ENCODE data around the gene MCC.

The MCC gene

DNA sequence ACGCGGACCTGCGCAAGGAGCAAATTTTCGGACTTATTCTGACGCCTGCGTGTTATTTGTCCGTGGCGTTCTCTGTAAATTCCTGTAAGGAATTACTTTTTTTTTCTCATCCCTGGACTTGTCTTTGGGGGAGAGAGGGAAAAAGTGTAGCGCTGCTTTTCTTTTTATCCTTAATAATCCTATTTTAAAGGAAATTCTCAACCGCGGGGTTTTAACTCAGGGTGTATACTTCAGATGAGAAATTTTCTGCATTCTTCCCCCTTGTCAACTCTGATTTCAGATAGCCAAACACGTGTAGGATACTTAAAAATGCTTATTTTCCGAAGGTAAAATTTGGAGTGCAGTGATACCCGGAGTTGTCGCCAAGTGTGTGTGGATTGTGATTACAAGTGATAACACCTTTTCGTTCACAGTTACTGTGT is 510.8 kb downstream of the MCC start:
- peak overlapping the region; percentile 94 to 99 (median 96) for H3K4me3 Mint-ChIP-seq
- peak overlapping the region; percentile 92 to 98 (median 94) for H3K27ac Mint-ChIP-seq
- H3K27me3 Mint-ChIP-seq (ENCODE audit: low read depth) = no peaks in the 10 kb centered on the region
- H3K9me3 Mint-ChIP-seq = no peaks in the 10 kb centered on the region
- H3K36me3 Mint-ChIP-seq (ENCODE audit: low read depth) = peaks cover 19% of the 10 kb centered on the region
- peaks cover 55% of the 10 kb centered on the region for H3K4me1 Mint-ChIP-seq
- TF ChIP-seq CTCF (IDR thresholded peaks at IDR 0.05; ENCODE audit: unreplicated experiment in 3 of 3) = no peak

DNA sequence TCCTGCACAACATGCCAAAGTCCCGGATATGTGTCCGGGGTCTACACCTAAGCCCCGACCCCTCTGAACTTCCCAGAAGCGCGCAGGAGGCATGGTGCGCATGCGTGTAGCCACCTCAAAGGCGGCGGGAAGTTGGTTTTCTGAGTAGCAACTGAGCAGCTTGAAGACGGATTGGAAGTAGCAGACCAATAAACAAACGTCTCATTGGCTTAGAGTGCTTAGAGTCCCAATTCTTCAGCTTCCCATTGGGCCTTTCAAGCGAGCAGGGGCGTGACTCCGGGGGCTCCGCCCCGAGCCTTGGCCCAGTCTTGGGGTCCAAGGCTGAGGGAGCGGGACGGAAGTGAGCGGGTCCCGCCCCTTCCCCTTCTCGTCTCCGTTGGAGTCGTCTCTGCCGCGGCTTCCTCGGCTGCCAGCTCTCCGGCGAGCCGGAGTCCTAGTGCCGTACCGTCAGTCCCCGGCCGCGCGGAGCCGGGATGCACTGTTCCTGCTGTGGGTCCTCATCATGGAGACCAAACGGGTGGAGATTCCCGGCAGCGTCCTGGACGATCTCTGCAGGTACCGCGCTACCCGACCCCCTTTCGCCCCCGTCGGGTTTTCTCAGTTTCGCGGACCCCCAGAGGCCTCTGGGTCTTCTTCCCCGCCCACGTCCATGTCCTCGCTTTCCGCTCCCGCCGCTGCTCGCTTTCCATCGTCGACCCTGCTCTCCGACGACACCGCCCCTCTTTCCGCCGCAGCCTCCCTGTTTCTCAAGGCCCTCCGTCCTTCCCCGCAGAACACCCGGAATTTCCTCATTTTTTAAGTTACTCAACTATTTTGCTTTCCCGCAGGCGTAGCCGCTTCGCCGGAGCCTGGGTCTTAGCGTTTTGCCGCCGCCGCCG is 511.6 kb downstream of the MCC start, which contains the start of gene DCP2:
Gene DCP2 (plus strand): TSS at position 367 of the 878 bp plus-strand sequence. CDS start 136 bp downstream, at position 503.
- H3K4me1 Mint-ChIP-seq = peaks cover 49% of the 10 kb centered on the region
- H3K27ac Mint-ChIP-seq = peak within 1 kb of the TSS; percentile 92 to 98 (median 94)
- no peaks in the 10 kb centered on the region for H3K9me3 Mint-ChIP-seq
- H3K4me3 Mint-ChIP-seq = peak within 1 kb of the TSS; percentile 94 to 99 (median 96)
- H3K27me3 Mint-ChIP-seq (ENCODE audit: low read depth) = no peaks in the 10 kb centered on the region
- H3K36me3 Mint-ChIP-seq (ENCODE audit: low read depth) = peaks cover 13% of the 10 kb centered on the region
- TF ChIP-seq CTCF (IDR thresholded peaks at IDR 0.05; ENCODE audit: unreplicated experiment in 3 of 3) = no peak

- H3K4me1 Mint-ChIP-seq = peaks cover 48% of the 10 kb centered on the region
- H3K4me3 Mint-ChIP-seq = peak overlapping the region; percentile 94 to 99 (median 96)
- no peaks in the 10 kb centered on the region for H3K9me3 Mint-ChIP-seq
- H3K36me3 Mint-ChIP-seq (ENCODE audit: low read depth) = peaks cover 8% of the 10 kb centered on the region
- no peak for TF ChIP-seq CTCF (IDR thresholded peaks at IDR 0.05; ENCODE audit: unreplicated experiment in 3 of 3)
- peak overlapping the region; percentile 92 to 98 (median 94) for H3K27ac Mint-ChIP-seq
- no peaks in the 10 kb centered on the region for H3K27me3 Mint-ChIP-seq (ENCODE audit: low read depth)
Observed at GRCh38 chr5:112975721-112976431, 512.4 kb downstream of the MCC start.

GRCh38 chr5:112974901-112975300 is 513.4 kb downstream of the MCC start:
- no peak for TF ChIP-seq CTCF (IDR thresholded peaks at IDR 0.05; ENCODE audit: unreplicated experiment in 3 of 3)
- H3K27me3 Mint-ChIP-seq (ENCODE audit: low read depth) = no peaks in the 10 kb centered on the region

DNA sequence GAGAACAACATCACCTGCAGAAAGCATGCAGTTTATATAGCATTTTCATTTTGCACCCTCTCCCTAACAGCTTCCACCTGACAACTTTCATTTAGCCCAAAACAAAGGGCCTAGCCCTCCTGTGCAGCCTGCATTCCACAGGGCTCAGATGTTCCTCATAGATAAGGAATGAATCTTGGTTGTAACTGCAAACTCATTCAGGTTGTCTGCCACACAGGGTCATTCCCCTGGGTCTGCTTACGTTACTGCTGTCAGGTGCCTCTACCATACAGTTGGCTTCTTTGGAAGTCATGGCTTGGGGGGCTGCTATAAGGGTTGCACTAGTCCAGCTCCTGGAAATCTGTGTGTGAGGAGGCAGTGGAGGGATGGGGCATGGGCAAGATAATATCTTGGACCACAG is 514.3 kb downstream of the MCC start:
- Mint-ChIP-seq H3K4me1 (peaks cover 29% of the 10 kb centered on the region), H3K36me3 (ENCODE audit: low read depth) (no peaks in the 10 kb centered on the region), H3K9me3 (no peaks in the 10 kb centered on the region), H3K4me3 (no peak overlapping the region), H3K27ac (no peak overlapping the region), H3K27me3 (ENCODE audit: low read depth) (no peaks in the 10 kb centered on the region)
- no peak for TF ChIP-seq CTCF (IDR thresholded peaks at IDR 0.05; ENCODE audit: unreplicated experiment in 3 of 3)

More at GRCh38 chr5:112974901-112975300, 513.4 kb downstream of the MCC start:
- Mint-ChIP-seq H3K4me3 (peak overlapping the region; percentile 94 to 99 (median 96)), H3K4me1 (peaks cover 38% of the 10 kb centered on the region), H3K9me3 (no peaks in the 10 kb centered on the region), H3K36me3 (ENCODE audit: low read depth) (peaks cover 4% of the 10 kb centered on the region), H3K27ac (peak overlapping the region; percentile 92 to 98 (median 94))

All from nephron (organoid).